CD8-positive, alpha-beta memory T cell (primary cell): ENCODE results near the gene NFIB. TPM values are rescaled to one million over a fixed set of nuclear protein-coding genes. Genes with fewer than 3 reads are reported as not detected.

ENCODE experiments used
- CTCF ChIA-PET: fragments of 350-600 bp; sonication (Branson Sonifier 250); formaldehyde crosslinking; loops from one replicate; lab custom pipeline; 2021; ENCODE audit warnings: antibody characterized with exemption; lab: Charles Lee
- POLR2A ChIA-PET: fragments of 350-600 bp; sonication (Branson Sonifier 250); formaldehyde crosslinking; loops from one replicate; lab custom pipeline; 2021; ENCODE audit warnings: antibody characterized with exemption; lab: Charles Lee
- DNase-seq, 5 donors: peaks; one replicate each; pipeline versions ENCODE4 v3.0.0 to v3.0.0-alpha.2; 2020 to 2022; ENCODE audit warnings: mixed read lengths in 1 of 5
- H3K27ac ChIP-seq: one replicate; pipeline ENCODE4 v1.7.0; 2013; ENCODE audit warnings: low read depth, mild to moderate bottlenecking, low read length, moderate library complexity
- H3K27me3 ChIP-seq: 2 replicates; pipeline ENCODE4 v1.7.0; 2013; ENCODE audit warnings: low read length, mild to moderate bottlenecking; ENCODE audit not compliant: insufficient read depth, poor library complexity, severe bottlenecking
- H3K36me3 ChIP-seq: 2 replicates; pipeline ENCODE4 v1.7.0; 2013; ENCODE audit warnings: mild to moderate bottlenecking, low read length, moderate library complexity; ENCODE audit not compliant: insufficient read depth
- H3K4me1 ChIP-seq: 2 replicates; pipeline ENCODE4 v1.7.0; 2013; ENCODE audit warnings: mild to moderate bottlenecking, low read length, moderate library complexity; ENCODE audit not compliant: insufficient read depth
- H3K4me3 ChIP-seq: 2 replicates; pipeline ENCODE4 v1.7.0; 2013; ENCODE audit warnings: mild to moderate bottlenecking, low read length
- H3K9me3 ChIP-seq: 2 replicates; pipeline ENCODE4 v1.7.0; 2013; ENCODE audit warnings: mild to moderate bottlenecking, low read length
- H3K27ac Mint-ChIP-seq, 8 donors: one replicate each; pipeline ENCODE4 v1.8.0; 2020 to 2021; ENCODE audit warnings: mixed read lengths in 8 of 8, mild to moderate bottlenecking in 6 of 8, inconsistent platforms in 3 of 8, moderate library complexity in 3 of 8
- H3K27me3 Mint-ChIP-seq, 2 donors: one replicate each; pipeline ENCODE4 v1.8.0; 2020 to 2021; ENCODE audit warnings: mixed read lengths in 2 of 2, mild to moderate bottlenecking in 1 of 2, moderate library complexity in 1 of 2
- H3K36me3 Mint-ChIP-seq, 3 donors: one replicate each; pipeline ENCODE4 v1.8.0; 2020 to 2021; ENCODE audit warnings: mixed read lengths in 3 of 3, inconsistent platforms in 1 of 3, mild to moderate bottlenecking in 1 of 3
- H3K4me1 Mint-ChIP-seq, 3 donors: one replicate each; pipeline ENCODE4 v1.8.0; 2020 to 2021; ENCODE audit warnings: mixed read lengths in 3 of 3, inconsistent platforms in 1 of 3, mild to moderate bottlenecking in 1 of 3
- H3K4me3 Mint-ChIP-seq, 7 donors: one replicate each; pipeline ENCODE4 v1.8.0; 2020 to 2021; ENCODE audit warnings: mixed read lengths in 7 of 7, mild to moderate bottlenecking in 6 of 7, moderate library complexity in 4 of 7, inconsistent platforms in 2 of 7
- H3K9me3 Mint-ChIP-seq, 5 donors: one replicate each; pipeline ENCODE4 v1.8.0; 2020 to 2022; ENCODE audit warnings: mixed read lengths in 5 of 5, mild to moderate bottlenecking in 3 of 5, moderate library complexity in 2 of 5, inconsistent platforms in 1 of 5
- polyA plus RNA-seq: library from polyadenylated mRNA; unstranded; fragments of 300-500 nt; fragmentation: Illumina TruSeq; gene quantifications from one replicate; pipeline ENCODE4 v1.2.3, GENCODE V29; 2021
- total RNA-seq, 2 experiments: library from RNA; stranded (reverse); gene quantifications; one replicate each; pipeline ENCODE4 v1.2.3, GENCODE V29; 2021

Gene NFIB
- total and polyA plus RNA-seq, 3 experiments from 2014 or later: not detected

- H3K27ac Mint-ChIP-seq: no peak overlapping the region
- no peak for DNase-seq
- no peak overlapping the region for H3K4me3 Mint-ChIP-seq
- Histone ChIP-seq H3K9me3 (no peaks in the 10 kb centered on the region), H3K36me3 (no peaks in the 10 kb centered on the region), H3K27ac (no peak overlapping the region), H3K4me1 (no peaks in the 10 kb centered on the region), H3K4me3 (no peak overlapping the region), H3K27me3 (no peaks in the 10 kb centered on the region)
- no peaks in the 10 kb centered on the region for H3K36me3 Mint-ChIP-seq
- peaks cover 0 to 3% of the 10 kb centered on the region in 2 donors for H3K27me3 Mint-ChIP-seq
- ChIA-PET CTCF (no interaction called here), POLR2A (no interaction called here)
- H3K4me1 Mint-ChIP-seq: no peaks in the 10 kb centered on the region
- no peaks in the 10 kb centered on the region for H3K9me3 Mint-ChIP-seq
These were observed 70.4 kb downstream of the NFIB start for GRCh38 chr9:14243514-14244042.

- H3K36me3 Mint-ChIP-seq: no peaks in the 10 kb centered on the region
- peaks cover 0 to 4% of the 10 kb centered on the region in 2 donors for H3K27me3 Mint-ChIP-seq
- Histone ChIP-seq H3K27ac (no peak overlapping the region), H3K4me1 (no peaks in the 10 kb centered on the region), H3K36me3 (no peaks in the 10 kb centered on the region), H3K27me3 (no peaks in the 10 kb centered on the region), H3K4me3 (no peak overlapping the region), H3K9me3 (no peaks in the 10 kb centered on the region)
- no peak overlapping the region for H3K27ac Mint-ChIP-seq
- H3K4me1 Mint-ChIP-seq: no peaks in the 10 kb centered on the region
- no peak overlapping the region for H3K4me3 Mint-ChIP-seq
- no peaks in the 10 kb centered on the region for H3K9me3 Mint-ChIP-seq
- POLR2A ChIA-PET: no interaction called here
- CTCF ChIA-PET: no interaction called here
- DNase-seq: no peak
These were observed 71.7 kb downstream of the NFIB start for GRCh38 chr9:14242150-14242805.

- H3K27me3 Mint-ChIP-seq: peaks cover 0 to 7% of the 10 kb centered on the region in 2 donors
- no peak overlapping the region for H3K27ac Mint-ChIP-seq
- ChIA-PET POLR2A (no interaction called here), CTCF (no interaction called here)
- no peaks in the 10 kb centered on the region for H3K4me1 Mint-ChIP-seq
- Histone ChIP-seq H3K27me3 (no peaks in the 10 kb centered on the region), H3K4me1 (no peaks in the 10 kb centered on the region), H3K27ac (no peak overlapping the region), H3K9me3 (no peaks in the 10 kb centered on the region), H3K36me3 (no peaks in the 10 kb centered on the region), H3K4me3 (no peak overlapping the region)
- no peaks in the 10 kb centered on the region for H3K36me3 Mint-ChIP-seq
- no peak for DNase-seq
- H3K4me3 Mint-ChIP-seq: no peak overlapping the region
- no peaks in the 10 kb centered on the region for H3K9me3 Mint-ChIP-seq
These were observed 73.4 kb downstream of the NFIB start for GRCh38 chr9:14240537-14240936.

- no peak overlapping the region for H3K27ac ChIP-seq
- POLR2A ChIA-PET: no interaction called here
- peaks cover 0 to 5% of the 10 kb centered on the region in 2 donors for H3K27me3 Mint-ChIP-seq
- no peak overlapping the region for H3K27ac Mint-ChIP-seq
- H3K36me3 ChIP-seq: no peaks in the 10 kb centered on the region
- DNase-seq: no peak
- no peaks in the 10 kb centered on the region for H3K9me3 Mint-ChIP-seq
- no peak overlapping the region for H3K4me3 Mint-ChIP-seq
- CTCF ChIA-PET: no interaction called here
- no peaks in the 10 kb centered on the region for H3K27me3 ChIP-seq
- H3K4me1 ChIP-seq: no peaks in the 10 kb centered on the region
- no peaks in the 10 kb centered on the region for H3K36me3 Mint-ChIP-seq
- H3K9me3 ChIP-seq: no peaks in the 10 kb centered on the region
- no peaks in the 10 kb centered on the region for H3K4me1 Mint-ChIP-seq
- no peak overlapping the region for H3K4me3 ChIP-seq
These were observed 75.4 kb downstream of the NFIB start for GRCh38 chr9:14238518-14238917.

- Histone ChIP-seq H3K27ac (no peak overlapping the region), H3K4me3 (no peak overlapping the region), H3K27me3 (no peaks in the 10 kb centered on the region), H3K9me3 (no peaks in the 10 kb centered on the region), H3K36me3 (no peaks in the 10 kb centered on the region), H3K4me1 (no peaks in the 10 kb centered on the region)
- H3K27me3 Mint-ChIP-seq: peaks cover 0 to 4% of the 10 kb centered on the region in 2 donors
- H3K4me1 Mint-ChIP-seq: no peaks in the 10 kb centered on the region
- no peak for DNase-seq
- CTCF ChIA-PET: no interaction called here
- POLR2A ChIA-PET: no interaction called here
- H3K36me3 Mint-ChIP-seq: no peaks in the 10 kb centered on the region
- H3K4me3 Mint-ChIP-seq: no peak overlapping the region
- H3K9me3 Mint-ChIP-seq: no peaks in the 10 kb centered on the region
- no peak overlapping the region for H3K27ac Mint-ChIP-seq
These were observed 75.9 kb downstream of the NFIB start for GRCh38 chr9:14238079-14238478.

- DNase-seq: no peak
- no peaks in the 10 kb centered on the region for H3K9me3 Mint-ChIP-seq
- no peak overlapping the region for H3K4me3 ChIP-seq
- H3K4me1 Mint-ChIP-seq: no peaks in the 10 kb centered on the region
- H3K27me3 Mint-ChIP-seq: peaks cover 0 to 4% of the 10 kb centered on the region in 2 donors
- no peaks in the 10 kb centered on the region for H3K36me3 Mint-ChIP-seq
- no peak overlapping the region for H3K4me3 Mint-ChIP-seq
- no peaks in the 10 kb centered on the region for H3K9me3 ChIP-seq
- no peak overlapping the region for H3K27ac Mint-ChIP-seq
- H3K36me3 ChIP-seq: no peaks in the 10 kb centered on the region
- no peak overlapping the region for H3K27ac ChIP-seq
- H3K4me1 ChIP-seq: no peaks in the 10 kb centered on the region
- POLR2A ChIA-PET: no interaction called here
- H3K27me3 ChIP-seq: no peaks in the 10 kb centered on the region
- CTCF ChIA-PET: no interaction called here
These were observed 77.3 kb downstream of the NFIB start for GRCh38 chr9:14236591-14236990.

- no peaks in the 10 kb centered on the region for H3K36me3 Mint-ChIP-seq
- Histone ChIP-seq H3K4me1 (no peaks in the 10 kb centered on the region), H3K27me3 (no peaks in the 10 kb centered on the region), H3K9me3 (no peaks in the 10 kb centered on the region), H3K27ac (no peak overlapping the region), H3K36me3 (no peaks in the 10 kb centered on the region), H3K4me3 (no peak overlapping the region)
- H3K27me3 Mint-ChIP-seq: peaks cover 0 to 2% of the 10 kb centered on the region in 2 donors
- H3K4me1 Mint-ChIP-seq: no peaks in the 10 kb centered on the region
- ChIA-PET POLR2A (no interaction called here), CTCF (no interaction called here)
- no peak for DNase-seq
- no peak overlapping the region for H3K27ac Mint-ChIP-seq
- H3K4me3 Mint-ChIP-seq: no peak overlapping the region
- H3K9me3 Mint-ChIP-seq: no peaks in the 10 kb centered on the region
These were observed 81.8 kb downstream of the NFIB start for GRCh38 chr9:14232111-14232510.

- no peaks in the 10 kb centered on the region for H3K4me1 ChIP-seq
- no peak overlapping the region for H3K27ac ChIP-seq
- POLR2A ChIA-PET: no interaction called here
- CTCF ChIA-PET: no interaction called here
- no peaks in the 10 kb centered on the region for H3K4me1 Mint-ChIP-seq
- no peaks in the 10 kb centered on the region for H3K27me3 Mint-ChIP-seq
- H3K4me3 Mint-ChIP-seq: no peak overlapping the region
- no peak overlapping the region for H3K4me3 ChIP-seq
- no peaks in the 10 kb centered on the region for H3K36me3 ChIP-seq
- no peak overlapping the region for H3K27ac Mint-ChIP-seq
- H3K36me3 Mint-ChIP-seq: no peaks in the 10 kb centered on the region
- DNase-seq: no peak
- no peaks in the 10 kb centered on the region for H3K9me3 Mint-ChIP-seq
- no peaks in the 10 kb centered on the region for H3K27me3 ChIP-seq
- H3K9me3 ChIP-seq: no peaks in the 10 kb centered on the region
These were observed 82.5 kb downstream of the NFIB start for GRCh38 chr9:14231196-14231990.
